ENCODE measurements around the gene GSTP1. TPM values are rescaled to one million over a fixed set of nuclear protein-coding genes. Genes with fewer than 3 reads are reported as not detected.
A peak's percentile ranks its signal among the peaks of the same experiment; 100 is the strongest.
"Not testable (repeated sequence)": the region's sequence is repeated elsewhere in the genome, so short reads cannot be mapped to it uniquely, and the experiment has no call there.

Gene GSTP1
- 200 TPM for polyA plus RNA-seq (ENCODE audit: insufficient read length)

DNA sequence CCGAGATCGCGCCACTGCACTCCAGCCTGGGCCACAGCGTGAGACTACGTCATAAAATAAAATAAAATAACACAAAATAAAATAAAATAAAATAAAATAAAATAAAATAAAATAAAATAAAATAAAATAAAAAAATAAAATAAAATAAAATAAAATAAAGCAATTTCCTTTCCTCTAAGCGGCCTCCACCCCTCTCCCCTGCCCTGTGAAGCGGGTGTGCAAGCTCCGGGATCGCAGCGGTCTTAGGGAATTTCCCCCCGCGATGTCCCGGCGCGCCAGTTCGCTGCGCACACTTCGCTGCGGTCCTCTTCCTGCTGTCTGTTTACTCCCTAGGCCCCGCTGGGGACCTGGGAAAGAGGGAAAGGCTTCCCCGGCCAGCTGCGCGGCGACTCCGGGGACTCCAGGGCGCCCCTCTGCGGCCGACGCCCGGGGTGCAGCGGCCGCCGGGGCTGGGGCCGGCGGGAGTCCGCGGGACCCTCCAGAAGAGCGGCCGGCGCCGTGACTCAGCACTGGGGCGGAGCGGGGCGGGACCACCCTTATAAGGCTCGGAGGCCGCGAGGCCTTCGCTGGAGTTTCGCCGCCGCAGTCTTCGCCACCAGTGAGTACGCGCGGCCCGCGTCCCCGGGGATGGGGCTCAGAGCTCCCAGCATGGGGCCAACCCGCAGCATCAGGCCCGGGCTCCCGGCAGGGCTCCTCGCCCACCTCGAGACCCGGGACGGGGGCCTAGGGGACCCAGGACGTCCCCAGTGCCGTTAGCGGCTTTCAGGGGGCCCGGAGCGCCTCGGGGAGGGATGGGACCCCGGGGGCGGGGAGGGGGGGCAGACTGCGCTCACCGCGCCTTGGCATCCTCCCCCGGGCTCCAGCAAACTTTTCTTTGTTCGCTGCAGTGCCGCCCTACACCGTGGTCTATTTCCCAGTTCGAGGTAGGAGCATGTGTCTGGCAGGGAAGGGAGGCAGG lies at the start of gene GSTP1:
Gene GSTP1 (plus strand): TSS at position 566 of the 958 bp plus-strand sequence. CDS start 32 bp downstream, at position 598.
- peak; percentile 67 for DNase-seq (ENCODE audit: low read depth)

DNA sequence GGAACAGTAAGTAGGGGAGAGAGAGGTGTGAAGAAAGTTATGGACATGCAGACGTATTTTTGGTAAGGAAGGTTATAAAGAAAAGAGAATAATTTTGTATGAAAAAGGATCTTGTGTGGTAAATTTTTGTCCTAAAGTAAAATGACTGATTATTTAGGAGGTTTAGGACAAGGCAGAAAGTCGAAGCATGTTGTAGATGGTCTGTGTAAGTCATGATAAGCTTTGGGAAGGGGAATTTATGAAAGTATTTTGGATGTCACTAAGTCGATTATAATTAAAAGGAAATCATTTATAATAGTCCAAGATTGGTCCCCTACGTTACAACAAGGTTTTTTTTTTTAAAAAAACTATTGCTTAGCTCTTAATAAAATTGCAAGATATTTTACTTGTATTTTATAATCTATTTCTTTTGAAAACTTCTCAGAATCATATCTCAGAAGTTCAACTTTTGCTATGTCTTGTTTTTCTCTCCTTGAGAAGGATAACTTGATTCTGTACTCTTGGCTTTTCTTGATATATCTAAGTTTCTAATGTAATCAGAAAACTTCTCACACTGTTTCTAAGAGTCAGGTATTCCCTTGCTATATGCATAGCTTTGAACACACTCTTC lies 49.4 kb upstream of the GSTP1 start:
- DNase-seq (ENCODE audit: low read depth) = no peak

DNA sequence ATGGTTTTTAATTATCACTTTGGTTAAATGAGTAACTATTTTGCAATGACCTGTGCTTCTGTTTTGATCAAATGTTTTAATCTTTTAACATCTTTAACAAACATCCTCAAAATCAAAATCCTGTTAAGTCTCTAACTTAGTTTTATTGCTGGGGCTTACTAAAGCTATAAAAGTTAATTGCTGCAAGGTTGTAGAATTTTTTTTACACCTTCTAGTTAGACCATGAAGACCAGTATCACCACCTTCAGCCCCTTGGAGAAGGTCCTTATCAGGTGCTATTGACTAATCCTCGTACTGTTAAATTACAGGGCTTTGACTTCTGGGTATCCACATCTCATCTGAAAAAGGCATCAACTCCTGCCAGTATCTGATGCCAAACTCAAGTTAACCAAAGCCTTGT lies 48.1 kb upstream of the GSTP1 start:
- no peak for DNase-seq (ENCODE audit: low read depth)

DNA sequence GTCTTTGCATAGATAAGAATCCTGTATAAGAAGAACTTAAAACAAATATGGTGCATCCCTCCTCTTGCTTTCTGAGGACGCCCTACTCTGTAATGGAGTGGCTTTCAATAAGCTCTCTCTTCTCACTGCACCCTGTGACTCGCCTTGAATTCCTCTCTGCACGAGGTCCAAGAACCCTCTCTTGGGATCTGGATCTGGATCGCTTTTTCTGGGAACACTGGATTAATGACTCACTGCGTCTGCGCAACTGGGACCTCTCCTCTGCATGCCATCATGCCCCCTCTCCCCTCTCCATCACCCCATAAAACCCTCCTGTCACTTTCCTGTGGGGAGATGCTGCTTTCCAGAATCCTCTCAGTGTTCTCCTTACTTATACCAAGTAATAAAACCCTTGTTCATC lies 45.3 kb upstream of the GSTP1 start:
- no peak for DNase-seq (ENCODE audit: low read depth)

DNA sequence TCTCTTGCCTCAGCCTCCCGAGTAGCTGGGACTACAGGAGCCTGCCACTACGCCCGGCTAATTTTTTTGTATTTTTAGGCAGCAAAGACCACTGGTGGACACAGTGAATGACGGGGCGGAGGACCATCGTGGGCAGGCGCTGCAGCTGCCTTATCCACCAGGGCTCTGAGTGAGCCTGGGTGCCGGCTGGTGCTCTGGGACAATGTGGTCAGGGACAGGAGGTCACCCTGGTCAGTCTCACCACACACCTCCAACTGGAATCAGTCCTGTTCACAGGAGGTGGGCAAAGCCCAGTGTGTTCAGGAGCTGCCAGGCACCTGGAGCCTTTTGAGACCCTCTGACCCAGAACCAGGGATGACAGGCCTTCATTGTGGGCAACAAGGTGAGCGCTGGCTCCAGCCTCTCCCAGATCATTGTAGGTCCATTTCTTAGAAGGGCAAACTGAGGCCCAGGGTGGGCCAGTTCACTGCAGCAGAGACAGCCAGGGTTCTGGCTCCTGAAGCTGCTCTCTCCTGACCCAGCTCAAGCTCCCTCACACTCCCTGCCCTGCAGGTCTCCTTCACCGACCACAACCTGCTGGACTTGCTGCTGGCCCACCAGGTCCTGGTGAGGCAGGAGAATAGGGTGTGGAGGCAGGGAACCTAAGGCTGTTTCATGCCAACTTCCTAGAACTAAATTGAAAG lies 44.6 kb upstream of the GSTP1 start:
- DNase-seq (ENCODE audit: low read depth) = no peak

DNA sequence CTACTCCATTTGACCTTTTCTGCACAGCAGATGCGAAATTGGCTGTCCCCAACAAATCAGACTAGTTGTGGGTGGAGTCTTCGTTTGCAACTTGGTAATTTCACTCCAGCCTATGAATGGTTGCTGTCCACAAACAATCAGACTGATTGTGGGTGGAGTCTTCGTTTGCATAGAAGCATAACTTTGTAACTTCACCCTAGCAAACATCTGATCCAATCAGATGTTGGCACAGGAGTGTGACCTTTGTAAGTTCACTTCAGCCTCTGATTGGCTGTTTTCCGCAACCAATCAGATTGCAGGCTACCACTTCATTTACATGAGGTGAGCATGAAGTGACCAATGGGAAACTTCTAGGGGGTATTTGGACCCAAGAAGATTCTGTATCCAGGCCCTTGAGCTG lies 44.1 kb upstream of the GSTP1 start:
- no peak for DNase-seq (ENCODE audit: low read depth)

DNA sequence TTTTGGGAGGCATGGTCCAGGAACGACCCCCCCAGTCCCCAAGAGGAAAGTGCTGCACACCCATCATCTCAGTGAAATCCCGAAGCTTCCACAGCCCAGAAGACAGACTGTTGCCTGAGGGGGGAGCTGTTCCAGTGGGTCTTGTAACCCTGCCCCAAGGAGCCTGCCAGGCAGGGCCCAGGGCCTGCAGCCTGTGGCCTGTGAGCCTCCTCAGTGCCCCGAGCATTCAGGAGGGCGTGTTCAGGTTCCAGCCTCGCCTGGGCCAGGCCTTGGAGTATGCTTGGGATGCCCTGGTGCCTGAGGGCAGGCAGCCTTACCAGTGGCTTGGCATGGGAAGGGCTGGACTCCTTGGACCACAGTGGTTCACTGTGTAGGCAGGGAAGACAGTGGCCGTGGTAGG lies 42.4 kb upstream of the GSTP1 start:
- no peak for DNase-seq (ENCODE audit: low read depth)

DNA sequence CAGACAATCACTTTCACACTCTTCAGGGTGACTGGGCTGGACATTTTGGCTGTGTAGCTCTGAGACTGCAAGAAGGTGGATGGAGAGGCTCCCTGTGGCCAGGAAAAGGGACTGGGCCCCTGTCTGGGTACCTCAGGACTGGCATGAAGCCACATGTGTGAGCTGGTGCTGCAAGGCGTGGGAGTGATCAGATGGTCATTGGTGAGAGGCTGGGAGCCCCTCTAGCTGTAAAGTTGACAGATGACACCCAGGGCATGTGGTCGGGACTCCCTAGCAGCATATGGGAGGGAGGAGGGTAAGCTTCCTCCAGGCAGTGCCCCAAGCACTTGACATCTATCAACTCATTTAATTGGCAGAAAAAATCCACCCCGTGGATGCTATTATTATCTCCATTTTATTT lies 41.4 kb upstream of the GSTP1 start:
- no peak for DNase-seq (ENCODE audit: low read depth)

DNA sequence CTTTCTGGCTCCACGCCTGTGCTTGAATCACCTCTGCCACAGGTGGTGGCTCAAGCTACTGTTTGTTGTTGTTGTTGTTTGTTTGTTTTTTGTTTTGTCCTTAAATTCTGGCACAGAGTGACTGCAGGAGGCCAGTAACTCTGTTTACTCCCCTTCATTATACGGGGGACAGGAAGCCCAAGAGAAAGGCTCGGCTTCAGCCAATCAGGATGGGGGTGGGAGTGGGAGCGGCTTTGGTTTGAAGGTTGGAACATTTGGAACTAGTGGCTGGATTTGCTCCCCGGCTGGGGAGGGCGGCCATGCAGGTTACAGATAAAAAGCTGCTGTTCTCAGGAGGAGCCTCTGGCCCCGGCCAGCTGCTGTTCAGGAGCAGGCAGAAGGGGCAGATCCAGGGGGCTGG lies 40.6 kb upstream of the GSTP1 start:
- no peak for DNase-seq (ENCODE audit: low read depth)

DNA sequence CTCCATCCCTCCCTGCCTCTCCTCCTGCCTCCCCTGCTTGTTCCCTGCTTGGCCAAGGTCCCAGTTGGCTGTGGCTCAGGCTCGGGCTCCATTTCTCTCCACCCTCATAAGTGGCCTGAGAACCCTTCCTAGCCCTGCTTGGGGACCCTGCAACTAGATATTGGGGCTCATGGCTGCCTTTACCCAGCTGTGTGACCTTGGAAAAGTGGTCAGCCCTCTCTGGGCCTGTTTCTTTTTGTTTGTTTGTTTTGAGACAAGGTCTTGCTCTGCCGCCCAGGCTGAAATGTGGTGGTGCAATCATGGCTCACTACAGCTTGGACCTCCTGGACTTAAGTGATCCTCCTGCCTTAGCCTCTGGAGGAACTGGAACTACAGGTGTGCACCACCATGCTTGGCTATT lies 40.0 kb upstream of the GSTP1 start:
- no peak for DNase-seq (ENCODE audit: low read depth)

DNA sequence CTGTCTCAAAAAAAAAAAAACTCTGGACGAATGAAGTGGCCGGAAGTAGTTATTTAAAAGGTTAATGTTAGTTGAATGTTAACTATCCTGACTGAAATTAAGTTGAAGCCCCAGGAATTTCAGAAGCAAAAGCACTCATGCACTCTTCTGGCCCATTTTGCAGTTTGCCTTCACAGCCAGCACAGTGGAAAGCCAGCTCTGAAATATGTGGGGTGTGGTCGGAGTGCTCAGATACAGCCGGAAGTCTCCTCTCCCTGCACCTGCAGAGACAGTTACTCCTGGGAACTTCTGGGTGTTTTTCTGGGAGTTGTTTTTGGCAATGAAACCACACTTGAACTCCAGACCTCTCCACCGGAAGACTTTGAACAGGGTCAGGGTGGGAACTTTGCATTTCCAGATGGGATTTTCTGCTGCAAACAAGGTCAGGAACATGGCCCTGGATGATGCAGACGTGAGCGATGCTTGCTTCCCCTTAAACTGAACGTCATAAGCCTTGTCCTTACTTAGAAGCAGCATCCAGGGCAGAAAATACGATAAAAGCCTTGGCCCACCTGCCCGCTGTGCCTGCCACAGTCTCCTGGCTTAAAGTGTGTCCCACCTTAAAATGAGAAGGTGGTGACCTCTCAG lies 38.9 kb upstream of the GSTP1 start:
- no peak for DNase-seq (ENCODE audit: low read depth)

DNA sequence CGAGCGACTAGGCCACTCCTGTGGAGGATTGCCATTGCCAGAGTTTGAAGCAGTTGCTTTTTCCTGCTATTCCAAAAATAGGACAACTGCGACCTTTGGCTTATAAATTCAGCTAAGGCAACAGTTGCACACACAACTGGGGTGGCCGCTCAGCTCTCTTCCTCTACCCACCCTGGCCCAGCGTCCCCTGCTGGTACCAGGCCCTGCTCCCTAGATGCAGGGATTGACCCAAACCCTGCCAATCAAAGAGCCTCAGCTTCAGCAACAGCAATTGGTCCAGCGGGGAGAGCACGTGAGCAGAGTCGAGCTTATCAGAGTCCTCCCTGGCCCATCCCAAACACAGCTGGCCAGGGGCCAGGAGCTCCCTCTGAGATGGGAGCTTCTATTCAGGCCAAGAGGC lies 38.3 kb upstream of the GSTP1 start:
- DNase-seq (ENCODE audit: low read depth) = no peak

DNA sequence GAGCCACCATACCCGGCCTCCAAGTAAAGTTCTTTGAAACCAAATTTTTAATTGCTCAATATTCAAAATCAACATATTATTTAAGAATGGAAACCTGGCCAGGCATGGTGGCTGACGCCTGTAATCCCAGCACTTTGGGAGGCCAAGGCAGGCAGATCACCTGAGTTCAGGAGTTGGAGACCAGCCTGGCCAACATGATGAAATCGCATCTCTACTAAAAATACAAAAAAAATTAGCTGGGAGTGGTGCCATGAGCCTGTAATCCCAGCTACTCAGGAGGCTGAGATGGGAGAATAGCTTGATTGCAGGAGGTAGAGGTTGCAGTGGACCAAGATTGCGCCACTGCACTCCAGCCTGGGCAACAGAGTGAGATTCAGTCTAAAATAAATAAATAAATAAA lies 35.5 kb upstream of the GSTP1 start:
- not testable (repeated sequence) for DNase-seq (ENCODE audit: low read depth)

DNA sequence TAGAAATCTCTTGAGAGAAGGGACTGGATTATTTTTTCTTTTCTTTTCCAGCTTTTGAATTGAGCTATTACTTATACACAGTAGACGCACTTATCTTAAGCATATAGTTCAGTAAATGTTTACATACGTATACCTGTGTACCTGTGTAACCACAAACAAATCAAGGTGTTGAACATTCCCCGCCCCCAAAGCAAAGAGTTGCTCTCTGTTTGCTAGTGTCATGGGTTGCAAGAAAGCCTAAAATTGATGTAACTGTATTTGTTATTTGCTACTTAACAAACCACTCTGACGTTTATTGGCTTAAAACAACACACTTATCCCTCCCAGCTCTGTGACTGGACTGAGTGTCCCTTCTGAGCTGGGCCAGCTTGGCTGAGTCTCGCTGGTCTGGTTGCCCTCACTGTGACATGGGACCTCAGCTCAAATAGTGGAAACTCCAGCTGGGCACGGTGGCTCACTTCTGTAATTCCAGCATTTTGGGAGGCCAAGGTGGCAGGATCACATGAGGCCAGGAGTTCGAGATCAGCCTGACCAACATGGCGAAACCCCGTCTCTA lies 35.0 kb upstream of the GSTP1 start:
- no peak for DNase-seq (ENCODE audit: low read depth)

DNA sequence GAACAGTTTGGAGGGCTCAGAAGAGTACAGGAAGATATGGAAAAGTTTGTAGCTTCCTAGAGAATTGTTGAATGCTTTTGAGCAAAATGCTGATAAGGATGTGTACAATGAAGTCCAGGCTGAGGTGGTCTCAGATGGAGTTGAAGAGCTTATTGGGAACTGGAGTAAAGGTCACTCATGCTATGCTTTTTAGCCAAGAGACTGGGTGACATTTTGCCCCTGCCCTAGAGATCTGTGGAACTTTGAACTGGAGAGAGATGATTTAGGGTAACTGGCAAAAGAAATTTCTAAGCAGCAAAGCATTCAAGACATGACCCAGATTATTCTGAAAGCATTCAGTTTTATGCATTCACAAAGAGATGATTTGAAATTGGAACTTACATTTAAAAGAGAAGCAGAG lies 32.5 kb upstream of the GSTP1 start:
- DNase-seq (ENCODE audit: low read depth) = no peak

DNA sequence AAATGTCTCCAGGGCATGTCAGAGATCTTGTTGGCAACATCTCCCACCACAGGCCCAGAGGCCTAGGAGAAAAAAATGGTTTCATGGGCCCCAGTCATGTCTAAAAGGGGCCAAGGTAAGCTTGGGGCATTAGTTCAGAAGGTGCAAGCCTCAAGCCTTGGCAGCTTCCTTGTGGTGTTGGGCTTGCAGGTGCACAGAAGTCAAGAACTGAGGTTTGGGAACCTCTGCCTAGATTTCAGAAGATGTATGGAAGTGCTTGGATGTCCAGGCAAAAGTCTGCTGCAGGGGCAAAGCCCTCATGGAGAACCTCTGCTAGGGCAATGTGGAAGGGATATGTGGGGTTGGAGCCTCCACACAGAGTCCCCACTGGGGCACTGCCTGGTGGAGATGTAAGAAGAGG lies 31.9 kb upstream of the GSTP1 start:
- not testable (repeated sequence) for DNase-seq (ENCODE audit: low read depth)

DNA sequence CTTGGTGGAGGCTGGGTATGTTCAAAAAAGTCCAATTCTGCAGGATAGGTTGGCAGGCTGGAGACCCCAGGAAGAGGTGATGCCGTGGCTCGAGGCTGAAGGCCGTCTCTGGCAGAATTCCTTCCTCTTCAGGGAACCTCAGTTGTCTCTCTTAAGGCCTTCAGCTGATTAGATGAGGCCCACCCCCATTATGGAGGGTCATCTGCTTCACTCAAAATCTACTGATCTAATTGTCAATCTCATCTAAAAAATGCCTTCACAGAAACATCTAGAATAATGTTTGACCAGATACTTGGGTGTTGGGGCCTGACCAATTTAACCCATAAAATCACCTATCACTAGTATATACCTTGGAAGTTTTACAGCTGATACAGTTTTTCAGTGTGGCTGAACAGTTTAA lies 27.4 kb upstream of the GSTP1 start:
- DNase-seq (ENCODE audit: low read depth) = no peak

DNA sequence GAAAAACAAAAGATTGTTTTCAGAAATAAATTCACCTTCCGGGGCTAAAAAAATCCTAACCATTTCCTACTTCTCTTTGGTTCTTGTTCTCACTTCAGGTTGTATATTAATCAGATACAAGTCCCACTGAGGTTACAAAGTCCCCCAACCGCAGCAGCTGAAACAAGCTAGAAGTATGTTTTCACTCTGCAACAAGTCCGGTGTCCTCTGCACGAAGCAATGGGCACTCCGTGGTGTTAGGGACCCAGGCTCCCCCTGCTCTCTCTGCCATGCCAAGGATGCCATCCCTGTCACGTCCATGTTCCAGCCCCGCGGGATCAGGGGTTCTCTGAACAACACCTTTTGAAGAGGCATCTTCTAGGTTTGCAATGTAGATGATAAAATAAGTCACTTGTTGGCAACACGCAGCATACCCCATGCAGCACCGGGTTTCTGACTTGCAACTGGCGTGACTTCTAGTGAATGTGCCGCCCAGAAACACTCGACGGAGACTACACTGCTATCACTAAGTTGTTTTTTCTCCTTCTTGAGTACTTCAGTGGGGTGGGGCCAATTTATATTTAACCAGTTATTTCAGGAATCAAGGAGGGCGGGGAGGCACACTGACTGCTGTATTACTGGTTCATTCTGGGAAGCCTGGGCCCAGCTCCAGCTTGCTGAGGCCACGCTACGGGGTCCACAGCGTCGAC lies 25.4 kb upstream of the GSTP1 start:
- DNase-seq (ENCODE audit: low read depth) = no peak

DNA sequence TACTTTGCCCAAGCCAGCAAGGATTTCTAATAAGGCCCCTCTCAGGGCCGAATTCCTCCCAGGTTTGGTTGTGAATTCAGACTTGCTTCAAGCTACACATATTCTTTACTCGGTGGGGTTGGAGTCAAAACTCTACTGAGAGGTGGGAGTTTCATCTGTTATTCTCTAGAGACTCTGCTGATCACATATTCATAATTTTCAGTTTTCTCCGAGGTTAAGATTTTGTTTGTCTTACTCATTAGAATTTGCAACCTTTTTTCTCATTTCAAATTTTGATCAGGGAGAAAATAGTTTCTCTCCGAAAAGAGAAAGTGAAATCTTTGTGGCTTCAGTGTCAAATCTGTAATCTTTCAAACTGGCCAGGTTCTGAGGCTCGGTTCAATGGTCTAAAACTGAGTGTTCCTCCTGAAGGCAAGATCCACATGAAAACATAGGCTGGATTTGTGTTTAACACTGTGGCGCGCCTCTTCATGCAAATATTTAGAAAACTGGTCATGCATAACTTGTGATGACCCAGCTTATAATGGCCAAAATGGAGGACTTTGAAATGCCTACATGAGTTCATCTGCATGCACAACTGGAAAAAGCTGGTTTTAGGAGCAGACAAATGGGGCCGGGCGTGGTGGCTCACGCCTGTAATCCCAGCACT lies 21.5 kb upstream of the GSTP1 start:
- no peak for DNase-seq (ENCODE audit: low read depth)

DNA sequence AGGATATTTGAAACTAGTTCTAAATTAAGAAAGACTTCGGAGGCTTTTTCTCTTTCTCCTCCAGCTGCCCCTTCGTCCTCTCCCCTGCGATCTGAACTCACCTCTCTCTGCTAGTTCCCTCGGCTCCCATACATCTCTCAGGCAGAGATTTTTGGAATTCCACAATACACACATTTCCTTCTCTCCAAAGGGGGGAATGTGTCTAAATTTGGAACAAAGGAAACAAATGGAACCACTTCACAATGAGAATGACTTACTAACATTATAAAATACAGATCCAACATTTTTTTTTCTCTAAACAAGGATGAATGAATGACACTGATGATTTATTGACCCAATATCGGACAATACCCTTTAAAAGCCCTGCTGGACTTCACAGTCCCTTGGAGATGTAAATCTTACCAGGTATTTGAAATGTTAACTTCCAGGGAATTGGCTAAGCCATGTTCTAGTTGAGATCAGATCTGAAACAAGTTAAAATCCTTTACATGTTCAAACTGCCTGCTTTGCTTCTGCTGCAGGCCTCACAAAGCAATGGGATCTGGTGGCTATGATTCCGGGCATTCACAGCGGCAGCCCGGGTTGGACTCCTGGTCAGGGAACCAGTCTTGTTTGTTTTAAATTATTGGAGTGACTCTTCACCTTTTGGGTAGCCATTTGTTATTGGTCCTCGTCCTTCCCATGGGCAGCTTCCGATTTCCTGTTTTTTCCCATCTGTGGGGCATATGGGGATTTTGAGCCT lies 20.5 kb upstream of the GSTP1 start:
- DNase-seq (ENCODE audit: low read depth) = no peak
